ENCODE results near the gene RUFY1.

DNA sequence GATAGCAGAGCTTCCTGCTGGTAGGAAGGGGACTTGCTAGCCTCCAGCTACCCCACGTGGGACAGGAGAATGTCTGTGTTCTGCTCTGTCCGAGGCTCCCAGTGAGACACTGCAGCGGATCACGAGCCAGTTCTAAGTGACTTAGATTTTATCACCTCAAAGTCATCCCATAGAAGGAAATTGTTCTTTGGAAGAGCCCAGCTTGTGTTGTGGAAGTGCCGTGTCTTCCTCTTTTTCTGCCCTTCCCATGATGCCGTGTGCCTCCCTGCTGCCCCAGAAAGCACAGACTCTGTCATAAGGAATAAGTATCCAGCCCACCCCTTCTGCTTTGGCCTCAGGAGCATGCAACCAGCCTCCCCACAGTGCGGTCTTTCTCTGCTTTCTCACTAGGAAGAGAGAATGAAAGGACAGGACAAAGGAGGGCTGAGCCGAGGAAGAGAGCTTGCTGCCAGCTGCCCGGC is 35.6 kb downstream of the RUFY1 start:
- TF ChIP-seq, protein P1, sequence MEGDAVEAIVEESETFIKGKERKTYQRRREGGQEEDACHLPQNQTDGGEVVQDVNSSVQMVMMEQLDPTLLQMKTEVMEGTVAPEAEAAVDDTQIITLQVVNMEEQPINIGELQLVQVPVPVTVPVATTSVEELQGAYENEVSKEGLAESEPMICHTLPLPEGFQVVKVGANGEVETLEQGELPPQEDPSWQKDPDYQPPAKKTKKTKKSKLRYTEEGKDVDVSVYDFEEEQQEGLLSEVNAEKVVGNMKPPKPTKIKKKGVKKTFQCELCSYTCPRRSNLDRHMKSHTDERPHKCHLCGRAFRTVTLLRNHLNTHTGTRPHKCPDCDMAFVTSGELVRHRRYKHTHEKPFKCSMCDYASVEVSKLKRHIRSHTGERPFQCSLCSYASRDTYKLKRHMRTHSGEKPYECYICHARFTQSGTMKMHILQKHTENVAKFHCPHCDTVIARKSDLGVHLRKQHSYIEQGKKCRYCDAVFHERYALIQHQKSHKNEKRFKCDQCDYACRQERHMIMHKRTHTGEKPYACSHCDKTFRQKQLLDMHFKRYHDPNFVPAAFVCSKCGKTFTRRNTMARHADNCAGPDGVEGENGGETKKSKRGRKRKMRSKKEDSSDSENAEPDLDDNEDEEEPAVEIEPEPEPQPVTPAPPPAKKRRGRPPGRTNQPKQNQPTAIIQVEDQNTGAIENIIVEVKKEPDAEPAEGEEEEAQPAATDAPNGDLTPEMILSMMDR (IDR thresholded peaks at IDR 0.05 in 2 of 3, conservative IDR thresholded peaks at IDR 0.05 in 1 of 3; ENCODE audit: insufficient read depth in 2 of 3, low read depth in 1 of 3, low read length in 3 of 3): no peak
- TF ChIP-seq SIN3A (IDR thresholded peaks at IDR 0.05; ENCODE audit: borderline replicate concordance in 2 of 2, control insufficient read depth in 1 of 2, low read depth in 2 of 2, low read length in 2 of 2) (no peak), SP1 (CRISPR knock-in tag; IDR thresholded peaks at IDR 0.05) (no peak)
